Endothelial cell of umbilical vein (primary cell): ENCODE measurements around the gene MCC. TPM values are rescaled to one million over a fixed set of nuclear protein-coding genes. Genes with fewer than 3 reads are reported as not detected.

Source experiments
- BruUV-seq: library from RNA; stranded (reverse); fragments of 400-500 nt; replicated peaks from 2 replicates; lab custom pipeline; 2021; lab: Mats Ljungman, UMichigan
- CTCF ChIA-PET: fragments of 300-600, 350-600 bp; sonication (Branson Sonifier 250); formaldehyde crosslinking; loops from one replicate; lab custom pipeline; 2021; ENCODE audit warnings: antibody characterized with exemption, inconsistent platforms; lab: Charles Lee
- POLR2A ChIA-PET: fragments of 300-600, 350-600 bp; sonication (Branson Sonifier 250); formaldehyde crosslinking; loops from one replicate; lab custom pipeline; 2021; ENCODE audit warnings: antibody characterized with exemption, inconsistent platforms; lab: Charles Lee
- DNase-seq: peaks from one replicate; pipeline ENCODE4 v3.0.0-alpha.2; 2011; ENCODE audit warnings: low read depth, low spot score
- FAIRE-seq: peaks from 2 replicates; lab custom pipeline; 2011; peaks lifted over from hg19 to GRCh38; lab: Jason Lieb, UNC
- H2AFZ ChIP-seq: 2 replicates; pipeline ENCODE4 v1.6.0; 2012; ENCODE audit warnings: low read depth, low read length, control low read depth, inconsistent platforms
- H3K27ac ChIP-seq: 2 replicates; pipeline ENCODE4 v1.5.1; 2011; ENCODE audit warnings: low read depth, mild to moderate bottlenecking, control low read depth, low read length, moderate library complexity; ENCODE audit not compliant: insufficient read depth
- H3K27me3 ChIP-seq, 2 experiments: 2 replicates each; pipeline versions ENCODE4 v1.6.0 to v1.6.1; 2011; ENCODE audit warnings: low read length in 2 of 2, mixed read lengths in 1 of 2; ENCODE audit not compliant: control insufficient read depth in 2 of 2, insufficient read depth in 2 of 2
- H3K36me3 ChIP-seq, 2 experiments: 2 replicates in 1 of 2; 3 replicates in 1 of 2; pipeline ENCODE4 v1.5.1; 2011; ENCODE audit warnings: low read length in 2 of 2, mild to moderate bottlenecking in 1 of 2, moderate library complexity in 1 of 2; ENCODE audit not compliant: control insufficient read depth in 2 of 2, insufficient read depth in 2 of 2; ENCODE audit errors: extremely low read depth in 1 of 2
- H3K4me1 ChIP-seq: 3 replicates; pipeline ENCODE4 v1.5.1; 2011; ENCODE audit warnings: mild to moderate bottlenecking, low read length; ENCODE audit not compliant: control insufficient read depth, insufficient read depth; ENCODE audit errors: extremely low read depth
- H3K4me2 ChIP-seq: 2 replicates; pipeline ENCODE4 v1.6.1; 2011; ENCODE audit warnings: low read length, control low read depth, mixed read lengths; ENCODE audit not compliant: insufficient read depth
- H3K4me3 ChIP-seq, 3 experiments: fragments of 200-600 bp in 1 of 3; sonication (generic), shearing (Covaris generic) in 1 of 3; replicated peaks in 1 of 3; 2 replicates each; pipeline ENCODE4 v1.5.1; 2011 to 2016; ENCODE audit warnings: control low read depth in 3 of 3, low read length in 3 of 3, mild to moderate bottlenecking in 2 of 3, inconsistent platforms in 1 of 3, low read depth in 1 of 3, moderate library complexity in 1 of 3; ENCODE audit not compliant: insufficient read depth in 1 of 3
- H3K79me2 ChIP-seq: 2 replicates; pipeline ENCODE4 v1.6.0; 2012; ENCODE audit warnings: low read length, inconsistent platforms; ENCODE audit not compliant: control insufficient read depth, insufficient read depth
- H3K9ac ChIP-seq: replicated peaks from 2 replicates; pipeline ENCODE3; 2011; ENCODE audit warnings: low read length, control low read depth; ENCODE audit not compliant: insufficient read depth; ENCODE audit errors: extremely low read depth
- H3K9me1 ChIP-seq: replicated peaks from 3 replicates; pipeline ENCODE4 v1.6.0; 2011; ENCODE audit warnings: mild to moderate bottlenecking, low read length; ENCODE audit not compliant: control insufficient read depth, insufficient read depth; ENCODE audit errors: extremely low read depth
- H3K9me3 ChIP-seq: replicated peaks from 2 replicates; pipeline ENCODE4 v1.5.1; 2012; ENCODE audit warnings: low read length, inconsistent platforms; ENCODE audit not compliant: control insufficient read depth, insufficient read depth
- H4K20me1 ChIP-seq: replicated peaks from 2 replicates; pipeline ENCODE3; 2011; ENCODE audit warnings: mild to moderate bottlenecking, low read length; ENCODE audit not compliant: control insufficient read depth, insufficient read depth; ENCODE audit errors: extremely low read depth
- CTCF ChIP-seq, 2 donors: IDR thresholded peaks; 1 replicate in 1 of 2; 2 replicates in 1 of 2; pipeline ENCODE4 v1.5.1; 2011; ENCODE audit warnings: low read length in 2 of 2, mild to moderate bottlenecking in 2 of 2, moderate library complexity in 2 of 2, control low read depth in 1 of 2, inconsistent platforms in 1 of 2, low read depth in 1 of 2; ENCODE audit not compliant: insufficient read depth in 1 of 2; ENCODE audit errors: extremely low read depth in 1 of 2
- EZH2 ChIP-seq: IDR thresholded peaks from 2 replicates; pipeline ENCODE4 v1.6.1; 2012; ENCODE audit warnings: borderline replicate concordance, low read depth, mild to moderate bottlenecking, moderate library complexity, low read length, inconsistent platforms; ENCODE audit not compliant: severe bottlenecking
- FOS ChIP-seq: IDR thresholded peaks from 2 replicates; pipeline ENCODE4 v1.6.1; 2011; ENCODE audit warnings: mild to moderate bottlenecking, low read length, moderate library complexity, borderline replicate concordance; ENCODE audit not compliant: insufficient read depth
- GATA2 ChIP-seq: IDR thresholded peaks from 2 replicates; pipeline ENCODE4 v1.7.0; 2011; ENCODE audit warnings: low read depth, mild to moderate bottlenecking, moderate library complexity, mixed read lengths, low read length; ENCODE audit not compliant: insufficient read length, insufficient read depth
- JUN ChIP-seq: IDR thresholded peaks from 2 replicates; pipeline ENCODE4 v1.6.1; 2011; ENCODE audit warnings: borderline replicate concordance, low read depth; ENCODE audit not compliant: insufficient read length, insufficient read depth
- MAX ChIP-seq: IDR thresholded peaks from 2 replicates; pipeline ENCODE4 v1.6.1; 2011; ENCODE audit not compliant: insufficient read depth, insufficient read length
- MYC ChIP-seq: IDR thresholded peaks from one replicate; pipeline ENCODE4 v1.6.1; 2011; ENCODE audit warnings: mild to moderate bottlenecking, low read depth, low read length
- POLR2A ChIP-seq: IDR thresholded peaks from 2 replicates; pipeline ENCODE4 v1.6.1; 2012; ENCODE audit warnings: low read depth, mild to moderate bottlenecking, control low read depth, low read length
- POLR2AphosphoS5 ChIP-seq: IDR thresholded peaks from 2 replicates; pipeline ENCODE4 v1.6.1; 2012; ENCODE audit warnings: low read depth, mild to moderate bottlenecking, control low read depth, low read length, moderate library complexity; ENCODE audit not compliant: insufficient read depth
- dilution Hi-C: fragments of 300-500 bp; cut with MboI; formaldehyde crosslinking; loops from one replicate; pipeline ENCODE4 v1.15.0; 2019; ENCODE audit warnings: low sequenced_read_pairs; ENCODE audit not compliant: extremely low pct_ligation_motif_present
- intact Hi-C: fragments of 100-400 bp; cut with micrococcal nuclease; formaldehyde crosslinking; loops from one replicate; pipeline ENCODE4 v1.10.0; 2022
- polyA plus RNA-seq, 4 experiments: library from polyadenylated mRNA; depleted of rRNA in 3 of 4; stranded (reverse) in 3 of 4; unstranded in 1 of 4; fragments of >200 nt; gene quantifications; 2 replicates each; pipeline versions ENCODE4 v1.2.1 to v1.2.3, GENCODE V29; 2011 to 2012; ENCODE audit warnings: missing spikeins in 1 of 4
- total RNA-seq: library from RNA; stranded (reverse); gene quantifications from 2 replicates; pipeline ENCODE4 v1.2.3, GENCODE V29; 2021

Gene MCC
- total and polyA plus RNA-seq, 2 donors (not counting 3 experiments of a cell fraction or from before 2014, with no cell fraction given), result 6.9 to 27.5 TPM

GRCh38 chr5:113274836-113275414 lies 213.3 kb downstream of the MCC start:
- Histone ChIP-seq H3K9me3 (no peaks in the 10 kb centered on the region), H3K27me3 (no peaks in the 10 kb centered on the region), H3K4me3 (no peak overlapping the region), H3K27ac (no peak overlapping the region), H2AFZ (no peak overlapping the region), H3K4me1 (peaks cover 42% of the 10 kb centered on the region), H3K79me2 (peaks cover 11% of the 10 kb centered on the region), H3K4me2 (no peak overlapping the region), H3K9me1 (no peaks in the 10 kb centered on the region), H4K20me1 (no peaks in the 10 kb centered on the region), H3K36me3 (no peaks in the 10 kb centered on the region), H3K9ac (no peak overlapping the region)
- intact Hi-C loops, result no loop called here
- dilution Hi-C loops, result no loop called here
- ChIA-PET POLR2A (no interaction called here), CTCF (interaction anchor here (0.6 to 1.4 kb wide), 4 partner anchors 10 to 52 kb away, joined by 3 to 4 read pairs (median 3); no protein-coding TSS in a partner anchor)
- DNase-seq (peak; percentile 62), FAIRE-seq (no peak)
- TF ChIP-seq EZH2, result no peak
- TF ChIP-seq GATA2, result no peak
- TF ChIP-seq MAX, result no peak
- no peak for TF ChIP-seq POLR2AphosphoS5
- TF ChIP-seq POLR2A, result no peak
- TF ChIP-seq JUN, result no peak
- TF ChIP-seq FOS, result no peak
- no peak for TF ChIP-seq MYC
- no peak for TF ChIP-seq CTCF (IDR thresholded peaks at IDR 0.05; ENCODE audit: extremely low read depth in 1 of 2, insufficient read depth in 1 of 2, low read depth in 1 of 2, low read length in 2 of 2)
- no TSS peak for BruUV-seq
